GM19467 (cell line): Measurements from ENCODE around the gene QSOX1.
"Not testable (repeated sequence)": the region's sequence is repeated elsewhere in the genome, so short reads cannot be mapped to it uniquely, and the experiment has no call there.

Experiments
- ATAC-seq: cut with Tn5 transposase; IDR thresholded peaks from one replicate; pipeline ENCODE4 v1.9.1; 2021; ENCODE audit warnings: mild to moderate bottlenecking, moderate library complexity; ENCODE audit not compliant: unreplicated experiment

QSOX1 gene

DNA sequence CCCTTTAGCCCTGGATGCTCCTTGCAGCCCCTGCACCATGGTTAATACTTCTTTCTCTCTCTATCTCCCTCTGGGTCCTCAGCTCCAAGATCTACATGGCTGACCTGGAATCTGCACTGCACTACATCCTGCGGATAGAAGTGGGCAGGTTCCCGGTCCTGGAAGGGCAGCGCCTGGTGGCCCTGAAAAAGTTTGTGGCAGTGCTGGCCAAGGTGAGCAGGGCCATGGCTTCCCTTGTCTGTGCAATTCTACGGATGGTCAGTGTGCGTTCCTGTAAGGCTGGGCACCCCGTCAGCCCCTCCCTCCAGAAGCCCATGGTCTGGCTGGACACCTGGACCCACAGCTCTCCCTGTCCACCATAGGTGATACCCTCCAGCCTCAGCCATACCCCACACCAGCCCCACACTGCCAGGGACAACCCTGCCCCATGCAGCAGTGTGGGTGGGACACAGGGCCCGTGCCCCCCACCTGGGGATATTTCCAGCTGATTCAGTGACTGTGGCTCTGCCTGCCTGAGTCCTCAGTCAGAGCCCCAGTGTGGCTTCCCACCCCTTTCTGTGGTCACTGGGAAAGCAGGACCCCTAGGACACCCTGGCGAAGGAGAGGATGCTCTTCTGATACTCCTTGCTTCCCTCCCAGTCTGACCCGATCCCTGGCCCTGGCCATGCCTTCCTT, 31.4 kb downstream of the QSOX1 start:
- no peak for ATAC-seq

DNA sequence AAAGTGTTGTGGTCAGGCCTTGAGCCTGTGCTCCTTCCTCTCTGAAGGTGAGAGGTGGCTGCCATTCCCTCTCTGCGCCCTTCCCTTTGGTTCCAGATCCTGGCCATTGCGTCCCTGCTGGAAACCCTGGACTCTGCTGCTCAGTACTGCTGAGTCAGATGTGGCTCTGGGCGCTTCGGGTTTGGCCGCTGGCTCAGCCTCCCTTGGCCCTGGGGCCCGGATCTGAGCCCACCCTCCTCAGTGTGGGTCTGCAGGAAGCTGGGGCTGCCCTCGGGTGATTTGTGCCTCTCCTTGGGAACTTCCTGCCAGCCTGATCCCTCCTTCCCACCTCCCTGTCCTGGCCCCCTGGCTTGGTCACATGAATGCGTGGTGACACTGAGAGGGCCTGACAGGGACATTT, 32.2 kb downstream of the QSOX1 start:
- ATAC-seq, result no peak

DNA sequence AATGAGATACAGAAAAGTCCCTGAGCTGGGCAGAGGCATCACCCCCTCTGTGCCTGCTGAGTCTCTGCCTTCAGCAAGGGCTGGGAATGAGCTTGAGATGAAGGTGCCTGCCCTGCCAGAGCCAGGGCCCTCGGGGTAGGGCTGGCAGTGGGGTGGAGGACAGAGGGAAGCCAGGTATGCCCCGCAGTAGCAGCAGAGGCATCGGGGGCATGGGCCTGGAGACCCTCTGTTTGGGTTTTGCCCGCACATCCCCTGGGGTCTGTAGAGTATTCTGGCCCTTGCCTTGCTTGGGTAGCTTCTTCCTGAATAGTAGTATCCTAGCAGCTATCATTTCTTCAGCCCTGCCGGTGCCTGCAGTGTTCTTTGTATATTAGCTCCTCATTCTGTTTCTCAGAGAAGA, 33.0 kb downstream of the QSOX1 start:
- no peak for ATAC-seq

DNA sequence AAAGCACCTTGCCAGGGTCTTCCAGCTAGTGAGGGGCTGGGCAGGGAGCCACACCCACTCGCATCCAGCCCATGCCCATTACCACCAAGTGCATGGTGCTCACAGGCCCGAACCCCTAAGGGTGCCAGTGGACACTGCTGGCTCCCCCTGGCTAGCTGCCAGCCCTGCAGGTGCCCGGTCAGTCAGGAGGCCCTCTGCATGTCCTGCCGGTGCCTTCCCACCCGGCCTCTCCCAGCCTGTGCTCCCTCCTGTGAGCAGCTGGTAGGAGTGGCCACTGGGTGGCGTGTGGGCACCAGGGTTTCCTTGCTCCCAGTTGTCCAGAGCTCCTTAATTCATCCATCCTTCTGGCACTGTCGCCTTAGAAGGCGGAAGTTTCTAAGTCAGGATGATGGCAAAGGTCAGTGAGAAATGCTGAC, 33.4 kb downstream of the QSOX1 start:
- ATAC-seq, result no peak

DNA sequence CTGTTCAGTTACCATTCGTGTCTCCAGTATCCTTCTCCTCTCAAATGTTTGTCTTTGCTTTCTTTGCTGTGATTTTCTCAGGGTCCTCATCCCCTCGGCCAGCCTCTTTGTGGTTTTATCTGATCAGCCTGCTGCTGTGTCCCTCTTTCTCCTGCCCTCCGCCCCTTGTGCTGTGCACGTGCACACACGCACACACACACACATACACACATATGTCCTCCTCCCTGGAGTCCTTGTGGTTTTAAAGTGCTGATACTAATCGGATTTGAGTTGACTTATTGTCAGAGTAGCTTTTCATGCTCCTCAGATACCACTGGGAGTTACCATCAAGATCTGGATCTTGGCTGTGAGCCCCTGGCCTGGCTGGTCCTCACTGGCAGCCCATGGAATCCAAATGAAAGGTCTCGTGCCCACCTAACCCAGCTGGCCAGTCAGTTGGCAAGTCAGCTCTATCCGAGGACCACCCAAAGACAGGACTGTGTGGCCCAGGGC, 34.1 kb downstream of the QSOX1 start:
- no peak for ATAC-seq

DNA sequence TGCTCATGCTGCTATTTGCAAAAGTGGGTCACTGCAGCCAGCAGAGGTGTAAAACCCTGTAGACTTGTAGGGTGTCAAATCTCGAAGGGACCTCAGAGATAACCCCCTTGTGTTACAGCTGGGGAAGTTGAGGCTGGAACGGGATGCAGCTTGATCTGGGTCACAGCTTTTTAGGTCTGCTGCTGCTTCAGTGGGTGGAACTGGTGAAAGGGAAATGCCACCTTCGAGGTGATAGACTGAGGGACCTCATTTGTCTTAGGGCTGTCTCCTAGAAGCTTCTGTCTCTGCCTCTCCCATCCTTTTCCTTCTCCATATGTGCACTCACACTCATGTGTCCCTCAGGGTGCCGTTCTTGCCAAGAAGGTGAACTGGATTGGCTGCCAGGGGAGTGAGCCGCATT, 35.4 kb downstream of the QSOX1 start:
- no peak for ATAC-seq

DNA sequence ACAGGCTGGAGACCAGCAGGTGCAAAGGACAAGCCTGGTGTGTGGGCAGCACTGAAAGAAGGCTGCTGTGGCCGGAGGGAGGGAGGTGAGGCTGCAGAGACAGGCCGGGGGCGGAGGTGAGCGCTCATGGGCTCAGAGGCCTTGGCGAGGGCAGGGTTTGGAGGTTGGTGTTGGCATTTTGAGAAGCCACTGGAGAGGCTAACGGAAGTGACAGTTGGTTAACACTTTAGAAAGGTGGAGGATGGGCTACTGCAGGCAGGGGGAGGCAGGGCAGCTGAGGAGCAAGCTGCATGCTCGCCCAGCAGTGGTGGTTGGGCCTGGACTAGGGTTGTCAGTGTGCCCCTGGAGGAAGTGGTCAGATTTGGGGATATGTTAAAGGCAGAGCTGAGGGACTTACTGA, 37.5 kb downstream of the QSOX1 start:
- no peak for ATAC-seq

DNA sequence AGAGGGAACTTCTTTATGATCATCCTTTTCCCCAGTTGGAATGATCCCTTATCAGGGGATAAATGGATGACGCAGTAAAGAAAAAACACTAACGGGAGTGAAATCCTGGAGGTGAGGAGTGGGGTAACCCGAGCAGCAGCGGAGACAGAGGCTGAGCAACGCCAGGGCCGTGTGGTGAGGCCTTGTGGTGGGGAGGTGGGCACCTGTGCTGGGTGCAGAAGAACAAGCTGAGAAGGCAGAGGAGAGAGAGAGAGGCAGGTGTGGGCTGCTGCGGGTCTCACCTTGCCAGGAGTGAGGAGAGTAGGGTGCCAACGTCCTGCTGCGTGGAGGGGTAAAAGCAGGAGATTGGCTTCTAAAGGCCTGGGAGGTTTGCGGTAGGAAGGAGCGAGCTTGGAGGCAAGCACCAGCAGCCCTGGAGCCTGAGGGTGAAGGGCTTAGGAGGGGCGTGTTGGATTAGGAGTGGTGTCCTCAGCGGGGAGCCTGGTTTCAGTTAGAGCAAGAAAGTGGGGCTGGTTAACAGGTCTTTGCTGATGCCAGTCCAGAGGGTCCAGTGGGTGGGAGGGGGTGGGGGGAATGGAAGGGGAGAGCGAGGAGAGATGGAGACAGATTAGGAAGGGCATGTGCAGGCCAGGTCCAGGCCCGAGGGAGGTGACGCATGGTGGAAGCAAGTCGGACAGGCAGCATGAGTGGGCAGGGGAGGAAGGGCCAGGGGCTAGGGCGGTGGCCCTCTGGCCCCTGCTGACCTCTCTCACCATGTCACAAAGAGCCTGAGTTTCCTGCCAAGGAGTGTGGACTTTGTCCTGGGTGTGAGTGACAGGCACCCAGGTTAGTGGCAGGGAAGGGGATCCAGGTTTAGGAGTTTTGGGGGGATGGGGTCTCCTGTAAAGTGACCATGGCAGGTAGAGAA, 38.7 kb downstream of the QSOX1 start:
- ATAC-seq, result no peak

DNA sequence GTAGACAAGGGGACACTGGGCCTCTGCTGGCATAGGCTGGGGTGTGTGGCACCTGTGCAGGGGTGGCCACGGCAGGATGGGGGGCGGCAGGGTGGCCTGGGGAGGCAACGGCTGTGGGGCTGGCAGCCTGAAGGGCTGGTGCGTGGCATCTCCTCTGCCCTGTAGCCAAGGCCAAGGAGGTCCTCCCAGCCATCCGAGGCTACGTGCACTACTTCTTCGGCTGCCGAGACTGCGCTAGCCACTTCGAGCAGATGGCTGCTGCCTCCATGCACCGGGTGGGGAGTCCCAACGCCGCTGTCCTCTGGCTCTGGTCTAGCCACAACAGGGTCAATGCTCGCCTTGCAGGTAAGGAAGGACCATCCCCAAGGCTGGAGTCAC, 39.4 kb downstream of the QSOX1 start:
- ATAC-seq, result no peak

DNA sequence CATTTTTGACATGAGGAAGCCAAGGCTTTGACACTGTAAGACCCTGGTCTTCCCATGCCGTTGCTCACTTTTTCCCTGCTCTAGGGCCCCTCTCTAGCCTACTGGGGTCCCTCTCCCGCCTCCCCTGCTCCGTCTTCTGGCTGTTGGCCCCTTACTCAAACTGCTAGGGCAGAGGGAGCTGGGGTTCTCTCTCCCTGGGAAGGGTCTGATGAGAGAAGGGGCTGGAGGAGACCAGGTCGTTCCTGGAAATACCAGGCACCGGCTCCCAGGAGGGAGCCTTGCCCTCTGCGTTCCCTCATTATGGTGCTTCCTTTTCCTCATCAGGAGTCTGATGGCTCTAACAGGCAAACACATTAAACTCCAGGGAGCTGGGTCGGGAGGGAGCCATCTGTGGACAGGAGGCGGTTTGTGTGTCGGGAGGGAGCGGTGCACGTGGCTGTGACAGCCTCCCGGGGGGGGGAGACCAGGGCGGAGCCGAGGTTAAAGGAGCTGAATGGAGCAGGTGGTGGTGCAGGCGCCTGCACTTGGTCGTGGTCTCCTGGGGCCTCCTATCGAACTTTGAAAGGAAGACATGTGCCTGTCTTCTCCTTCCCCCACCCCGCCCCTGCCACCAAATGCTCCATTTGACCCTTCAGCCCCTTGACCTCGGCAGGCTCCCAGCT, 40.0 kb downstream of the QSOX1 start:
- no peak for ATAC-seq

DNA sequence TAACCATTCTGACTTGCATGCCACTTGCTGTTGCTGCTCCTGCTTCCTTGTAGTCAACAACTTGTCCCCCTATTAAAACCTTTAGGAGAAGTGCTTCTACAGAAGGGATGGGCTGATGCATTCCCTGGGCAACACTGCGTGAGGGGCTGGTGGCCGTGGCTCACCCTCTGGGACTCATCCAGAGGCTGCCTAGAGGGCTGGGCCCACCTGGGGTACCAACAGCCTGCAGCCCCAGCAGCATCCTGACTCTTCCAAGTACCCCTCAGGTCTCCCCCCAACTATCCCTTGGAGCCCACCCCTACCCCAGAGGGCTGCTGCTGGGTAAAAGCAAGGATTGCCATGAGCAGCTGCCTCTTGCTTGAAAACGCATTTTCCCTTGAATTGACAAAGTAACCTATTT, 40.7 kb downstream of the QSOX1 start:
- no peak for ATAC-seq

DNA sequence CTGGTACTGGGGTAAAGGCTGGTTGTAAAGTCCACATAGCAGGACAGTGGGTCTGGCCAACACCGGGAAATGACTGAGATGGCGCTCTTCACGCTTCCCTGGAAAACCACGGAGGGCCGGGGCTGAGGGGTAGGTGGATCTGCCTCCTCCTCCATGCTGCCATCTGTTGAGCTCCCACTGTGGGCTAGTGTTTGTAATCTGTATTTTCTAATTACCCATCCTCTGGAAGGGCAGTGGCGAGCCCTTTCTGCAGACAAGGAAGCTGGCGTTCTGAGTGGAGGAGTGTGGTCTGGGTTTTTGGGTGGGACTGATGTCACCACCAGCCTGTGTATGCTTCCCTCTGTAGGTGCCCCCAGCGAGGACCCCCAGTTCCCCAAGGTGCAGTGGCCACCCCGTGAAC, 41.2 kb downstream of the QSOX1 start:
- no peak for ATAC-seq

DNA sequence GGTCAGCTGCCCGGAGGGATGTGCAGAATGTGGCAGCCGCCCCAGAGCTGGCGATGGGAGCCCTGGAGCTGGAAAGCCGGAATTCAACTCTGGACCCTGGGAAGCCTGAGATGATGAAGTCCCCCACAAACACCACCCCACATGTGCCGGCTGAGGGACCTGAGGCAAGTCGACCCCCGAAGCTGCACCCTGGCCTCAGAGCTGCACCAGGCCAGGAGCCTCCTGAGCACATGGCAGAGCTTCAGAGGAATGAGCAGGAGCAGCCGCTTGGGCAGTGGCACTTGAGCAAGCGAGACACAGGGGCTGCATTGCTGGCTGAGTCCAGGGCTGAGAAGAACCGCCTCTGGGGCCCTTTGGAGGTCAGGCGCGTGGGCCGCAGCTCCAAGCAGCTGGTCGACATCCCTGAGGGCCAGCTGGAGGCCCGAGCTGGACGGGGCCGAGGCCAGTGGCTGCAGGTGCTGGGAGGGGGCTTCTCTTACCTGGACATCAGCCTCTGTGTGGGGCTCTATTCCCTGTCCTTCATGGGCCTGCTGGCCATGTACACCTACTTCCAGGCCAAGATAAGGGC, 41.9 kb downstream of the QSOX1 start:
- ATAC-seq, result no peak

DNA sequence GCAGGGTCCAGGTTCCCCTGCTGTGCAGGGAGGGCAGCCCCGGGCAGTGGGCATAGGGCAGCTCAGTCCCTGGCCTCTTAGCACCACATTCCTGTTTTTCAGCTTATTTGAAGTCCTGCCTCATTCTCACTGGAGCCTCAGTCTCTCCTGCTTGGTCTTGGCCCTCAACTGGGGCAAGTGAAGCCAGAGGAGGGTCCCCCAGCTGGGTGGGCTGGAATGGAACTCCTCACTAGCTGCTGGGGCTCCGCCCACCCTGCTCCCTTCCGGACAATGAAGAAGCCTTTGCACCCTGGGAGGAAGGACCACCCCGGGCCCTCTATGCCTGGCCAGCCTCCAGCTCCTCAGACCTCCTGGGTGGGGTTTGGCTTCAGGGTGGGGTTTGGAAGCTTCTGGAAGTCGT, 42.6 kb downstream of the QSOX1 start:
- ATAC-seq, result no peak

DNA sequence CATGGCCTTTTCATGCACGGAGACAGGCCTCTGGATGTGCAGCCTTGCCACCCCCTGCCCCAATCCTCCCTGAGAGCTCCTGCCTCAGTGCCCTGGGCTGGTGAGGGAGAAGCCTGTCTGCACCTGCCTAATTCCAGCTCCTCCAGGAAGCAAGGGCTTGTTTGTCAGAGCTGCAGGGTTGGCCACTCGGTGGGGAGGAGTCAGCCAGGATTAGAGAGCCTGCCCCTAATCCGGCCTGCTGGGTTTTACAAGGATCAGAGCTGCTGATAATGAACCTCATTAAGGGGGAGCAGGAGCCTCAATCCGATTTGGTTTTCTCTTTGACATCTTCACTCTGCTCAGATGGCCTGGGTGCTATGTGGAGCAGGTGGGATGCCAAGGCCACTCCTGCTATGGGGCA, 43.5 kb downstream of the QSOX1 start:
- no peak for ATAC-seq

DNA sequence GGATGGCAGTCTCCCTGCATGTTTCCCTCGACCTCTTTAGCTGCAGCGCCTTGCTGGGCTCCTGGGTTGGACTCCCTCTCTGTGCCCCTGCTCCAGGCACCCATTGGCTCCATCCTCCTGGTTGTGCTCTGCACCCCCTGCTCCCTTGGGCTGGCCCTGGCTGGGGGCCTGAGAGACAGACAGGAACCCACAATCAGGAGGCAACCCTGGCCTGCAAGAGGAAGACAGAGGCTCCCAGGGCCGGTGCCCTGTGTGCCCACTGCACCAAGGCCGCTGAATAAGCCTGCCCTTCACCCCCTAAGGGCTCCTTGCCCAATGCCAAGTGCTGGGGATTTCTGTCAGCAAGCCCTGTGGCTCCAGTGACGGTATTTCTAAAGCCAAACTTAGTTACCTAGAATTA, 43.9 kb downstream of the QSOX1 start:
- no peak for ATAC-seq

DNA sequence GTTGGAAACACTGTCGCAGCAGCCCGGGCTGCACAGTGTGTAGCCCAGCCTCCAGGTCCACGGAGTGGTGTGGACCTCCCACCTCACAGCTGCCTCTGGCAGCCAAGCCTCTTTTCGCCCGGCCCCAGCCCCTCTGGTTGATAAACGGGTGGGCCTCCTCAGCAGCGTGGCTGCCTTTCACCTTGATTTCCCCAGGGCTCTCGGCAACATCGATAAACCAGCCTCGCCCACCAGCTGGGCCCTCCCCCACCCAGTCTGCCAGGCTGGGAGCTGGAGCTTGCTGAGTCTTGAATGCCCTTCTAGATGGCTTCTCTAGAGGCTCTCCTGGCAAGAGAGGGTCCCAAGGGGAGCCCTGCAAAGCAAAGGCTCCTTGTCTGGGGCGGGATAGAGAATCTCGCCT, 44.3 kb downstream of the QSOX1 start:
- no peak for ATAC-seq

DNA sequence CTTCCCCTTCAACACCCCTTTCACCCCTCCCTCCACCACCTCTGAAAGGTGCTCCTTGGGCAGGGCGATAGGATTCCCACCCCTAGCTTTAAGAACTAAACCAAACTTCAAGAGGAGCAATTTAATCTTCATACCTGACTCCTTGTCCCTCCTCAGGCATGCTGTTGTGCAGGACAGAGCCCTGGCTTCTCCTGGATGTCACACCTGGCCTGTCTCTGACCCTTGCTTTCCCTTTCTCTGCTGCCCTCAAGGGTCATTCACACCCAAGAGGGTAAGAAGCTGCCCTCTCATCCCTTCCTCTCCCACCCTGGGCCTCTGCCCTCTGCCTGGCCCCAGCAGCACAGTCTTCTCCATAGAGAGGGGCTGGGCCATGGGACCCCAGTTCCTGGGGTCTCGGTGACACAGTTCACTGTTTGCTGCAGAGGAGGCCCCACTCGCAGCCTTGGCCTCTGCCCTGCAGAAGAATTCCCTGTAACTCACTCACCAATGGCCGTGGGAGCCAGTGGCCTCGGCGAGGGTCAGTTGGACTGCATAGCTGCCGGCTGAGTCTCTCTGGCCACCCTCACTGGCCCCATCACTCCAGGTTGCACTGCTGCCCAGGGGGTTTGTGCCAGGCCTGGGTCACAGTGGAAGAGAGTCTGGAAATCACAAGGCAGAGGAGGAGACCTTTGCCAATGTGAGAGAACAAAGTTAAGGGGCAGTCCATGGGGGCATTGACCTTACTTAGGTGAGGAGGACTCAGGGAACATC, 47.0 kb downstream of the QSOX1 start:
- ATAC-seq, result no peak

DNA sequence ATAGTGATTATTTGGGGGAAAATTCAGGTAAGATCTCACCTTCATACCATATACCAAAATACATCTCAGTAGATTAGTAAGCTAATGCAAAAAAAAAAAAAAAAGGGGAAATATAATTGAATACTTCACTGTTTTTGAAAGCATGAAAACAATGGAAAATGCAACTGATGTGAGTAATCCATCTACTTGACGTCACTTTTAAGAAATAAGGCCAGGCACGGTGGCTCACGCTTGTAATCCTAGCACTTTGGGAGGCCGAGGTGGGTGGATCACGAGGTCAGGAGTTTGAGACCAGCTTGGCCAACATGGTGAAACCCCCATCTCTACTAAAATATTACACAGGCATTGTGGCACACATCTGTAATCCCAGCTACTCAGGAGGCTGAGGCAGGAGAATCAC, 47.9 kb downstream of the QSOX1 start:
- ATAC-seq, result not testable (repeated sequence)

DNA sequence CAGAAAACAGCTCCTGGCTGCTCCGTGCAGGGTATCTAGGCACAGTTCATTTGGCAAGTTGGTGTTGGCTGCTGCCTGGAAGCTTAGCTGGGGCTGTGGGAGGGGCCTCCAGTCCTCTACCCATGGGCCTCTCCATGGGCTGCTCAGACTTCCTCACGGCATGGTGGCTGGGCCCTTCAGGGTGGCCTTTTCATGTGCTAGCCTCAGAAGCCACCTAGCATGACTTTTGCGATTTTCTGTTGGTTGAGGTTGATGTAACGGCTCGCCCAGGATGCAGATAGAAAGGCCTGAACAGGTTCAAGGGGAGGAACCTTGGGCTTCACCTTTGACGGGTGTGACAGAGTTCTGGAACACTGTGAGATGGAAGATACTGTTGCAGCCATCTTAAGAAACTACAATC, 49.6 kb downstream of the QSOX1 start:
- ATAC-seq, result no peak

DNA sequence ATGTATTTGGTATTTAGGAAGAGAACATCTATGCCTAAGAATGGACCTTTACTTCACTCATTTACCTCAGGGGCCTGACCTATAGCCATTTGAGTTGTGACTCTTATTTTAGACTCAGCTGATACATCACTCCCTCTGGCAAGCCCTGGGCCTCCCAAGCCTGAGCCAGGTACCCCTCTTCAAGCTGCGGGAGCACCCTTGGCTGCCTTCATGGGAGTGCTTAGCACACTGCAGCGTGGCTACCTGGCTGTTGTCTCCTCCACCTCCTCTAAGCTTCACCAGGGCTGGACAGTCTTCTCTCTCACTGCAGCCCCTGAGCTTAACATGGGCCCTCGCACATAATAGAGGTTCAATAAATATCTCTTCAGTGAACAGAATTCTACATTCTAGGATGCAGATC, 51.9 kb downstream of the QSOX1 start:
- no peak for ATAC-seq
